ENCODE results near the gene UGT2B28.
"Not testable (repeated sequence)": the region's sequence is repeated elsewhere in the genome, so short reads cannot be mapped to it uniquely, and the experiment has no call there.

The UGT2B28 gene

DNA sequence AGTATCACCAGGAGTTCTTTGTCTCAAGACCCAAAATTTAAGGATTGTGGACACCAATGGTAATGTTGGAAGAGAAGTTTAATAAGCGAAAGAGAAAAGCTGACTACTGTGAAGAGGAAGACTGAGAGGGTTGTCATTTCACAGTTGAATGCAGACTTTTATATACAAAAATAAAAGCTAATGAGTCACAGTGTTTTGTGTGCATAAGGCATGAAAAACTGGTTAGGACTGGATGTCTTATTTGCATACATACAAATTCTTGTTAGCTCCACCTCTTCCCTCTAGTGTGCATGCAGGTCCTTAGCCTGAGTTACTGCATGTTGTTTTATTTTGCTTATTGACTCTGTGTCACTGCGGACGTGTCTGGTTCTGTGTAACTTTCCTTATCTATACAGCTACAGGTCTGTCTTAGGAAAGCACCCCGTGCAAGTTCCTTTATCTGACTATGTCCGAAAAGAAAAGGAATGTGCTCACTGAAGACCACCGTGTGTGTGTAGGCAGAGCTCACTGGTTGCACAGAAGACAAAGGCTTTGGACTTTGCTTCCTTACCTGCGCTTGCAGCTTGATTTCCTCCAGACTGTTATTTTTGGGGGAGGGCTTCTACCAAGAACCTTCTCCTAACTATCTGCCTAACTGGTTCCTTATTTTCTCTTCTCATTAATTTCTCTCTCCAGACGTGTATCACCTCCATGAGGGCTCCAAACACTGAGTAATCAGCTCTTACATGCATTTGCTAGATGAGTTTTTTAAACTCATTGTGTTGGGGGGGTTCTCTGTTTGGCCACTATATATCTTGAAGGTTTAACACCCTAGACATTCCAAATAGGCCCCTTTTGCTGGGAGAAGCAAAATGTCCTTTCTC, 63.5 kb downstream of the UGT2B28 start:
- not testable (repeated sequence) for DNase-seq

All from EL (cell line).